B cell (primary cell): ENCODE results near the gene ASMTL. TPM values are rescaled to one million over a fixed set of nuclear protein-coding genes. Genes with fewer than 3 reads are reported as not detected.

Experiments used
- ATAC-seq: fragments of 200-7000 bp; cut with Tn5 transposase; one replicate; pipeline ENCODE4 v1.10.0; 2021; ENCODE audit warnings: low read depth, mild to moderate bottlenecking, moderate number of reproducible peaks, moderate library complexity
- CTCF ChIA-PET: fragments of 350-600 bp; sonication (Branson Sonifier 250); formaldehyde crosslinking; loops from one replicate; lab custom pipeline; 2021; ENCODE audit warnings: antibody characterized with exemption, inconsistent platforms; lab: Charles Lee
- POLR2A ChIA-PET: fragments of 350-600 bp; sonication (Branson Sonifier 250); formaldehyde crosslinking; loops from one replicate; lab custom pipeline; 2021; ENCODE audit warnings: antibody characterized with exemption; lab: Charles Lee
- DNase-seq: peaks from one replicate; pipeline ENCODE4 v3.0.0; 2013
- H2AFZ ChIP-seq: 2 replicates; pipeline ENCODE4 v1.6.1; 2012; ENCODE audit warnings: mild to moderate bottlenecking, low read depth, low read length; ENCODE audit not compliant: insufficient read depth, poor library complexity, severe bottlenecking
- H3K27ac ChIP-seq, 2 donors: 1 replicate in 1 of 2; 2 replicates in 1 of 2; pipeline ENCODE4 v1.5.1; 2012 to 2013; ENCODE audit warnings: low read length in 2 of 2, mild to moderate bottlenecking in 2 of 2, moderate library complexity in 1 of 2
- H3K27me3 ChIP-seq, 4 experiments: fragments of 200-600 bp in 1 of 4; sonication (generic) in 1 of 4; replicated peaks in 1 of 4; 1 replicate in 2 of 4; 2 replicates in 2 of 4; pipeline versions ENCODE4 v1.6.1 to v1.7.0; 2013 to 2016; ENCODE audit warnings: low read length in 3 of 4, mild to moderate bottlenecking in 2 of 4, mixed read lengths in 1 of 4, moderate library complexity in 1 of 4; ENCODE audit not compliant: insufficient read depth in 4 of 4, control insufficient read depth in 3 of 4; ENCODE audit errors: control extremely low read depth in 1 of 4
- H3K36me3 ChIP-seq, 2 experiments: replicated peaks in 1 of 2; 1 replicate in 1 of 2; 2 replicates in 1 of 2; pipeline versions ENCODE4 v1.6.1 to v1.7.1; 2013; ENCODE audit warnings: low read length in 1 of 2; ENCODE audit not compliant: insufficient read depth in 2 of 2, control insufficient read depth in 1 of 2; ENCODE audit errors: control extremely low read depth in 1 of 2, extremely low read depth in 1 of 2
- H3K4me1 ChIP-seq, 2 donors: fragments of 200-600 bp in 1 of 2; sonication (generic) in 1 of 2; 1 replicate in 1 of 2; 2 replicates in 1 of 2; pipeline versions ENCODE4 v1.5.1 to v1.6.1; 2013 to 2017; ENCODE audit warnings: low read length in 2 of 2; ENCODE audit not compliant: control insufficient read depth in 2 of 2, insufficient read depth in 2 of 2
- H3K4me2 ChIP-seq: replicated peaks from 2 replicates; pipeline ENCODE3; 2012; ENCODE audit warnings: mild to moderate bottlenecking, low read depth, low read length; ENCODE audit not compliant: poor library complexity, severe bottlenecking
- H3K4me3 ChIP-seq, 5 experiments: fragments of 200-600 bp in 1 of 5; sonication (generic) in 1 of 5; 1 replicate in 3 of 5; 2 replicates in 2 of 5; pipeline versions ENCODE4 v1.5.1 to v1.7.0; 2011 to 2016; ENCODE audit warnings: low read length in 4 of 5, mild to moderate bottlenecking in 4 of 5, low read depth in 2 of 5, control low read depth in 1 of 5, moderate library complexity in 1 of 5; ENCODE audit not compliant: insufficient read depth in 1 of 5; ENCODE audit errors: control extremely low read depth in 1 of 5, extremely low read depth in 1 of 5
- H3K79me2 ChIP-seq: fragments of 200-600 bp; sonication (generic); one replicate; pipeline ENCODE4 v1.6.0; 2016; ENCODE audit warnings: low read length; ENCODE audit not compliant: control insufficient read depth, insufficient read depth
- H3K9ac ChIP-seq: fragments of 200-600 bp; sonication (generic); 2 replicates; pipeline ENCODE4 v1.6.1; 2017; ENCODE audit warnings: mild to moderate bottlenecking, low read length, moderate library complexity
- H3K9me3 ChIP-seq, 3 donors: one replicate each; pipeline versions ENCODE4 v1.6.1 to v1.7.1; 2013; ENCODE audit warnings: low read length in 2 of 3; ENCODE audit not compliant: control insufficient read depth in 2 of 3, insufficient read depth in 1 of 3; ENCODE audit errors: control extremely low read depth in 1 of 3
- H4K20me1 ChIP-seq: 2 replicates; pipeline ENCODE4 v1.6.0; 2012; ENCODE audit warnings: mild to moderate bottlenecking, low read length; ENCODE audit not compliant: insufficient read depth, control insufficient read depth, poor library complexity, severe bottlenecking
- H3K27ac Mint-ChIP-seq: one replicate; pipeline ENCODE4 v1.8.0; 2021; ENCODE audit warnings: mixed read lengths
- H3K27me3 Mint-ChIP-seq: one replicate; pipeline ENCODE4 v1.8.0; 2021; ENCODE audit warnings: mixed read lengths
- H3K4me1 Mint-ChIP-seq: one replicate; pipeline ENCODE4 v1.8.0; 2021; ENCODE audit warnings: mixed read lengths
- H3K4me3 Mint-ChIP-seq: one replicate; pipeline ENCODE4 v1.8.0; 2021; ENCODE audit warnings: mixed read lengths
- H3K9me3 Mint-ChIP-seq: one replicate; pipeline ENCODE4 v1.8.0; 2022; ENCODE audit warnings: mixed read lengths; ENCODE audit not compliant: insufficient read depth
- EZH2 ChIP-seq: IDR thresholded peaks from 2 replicates; pipeline ENCODE4 v1.6.1; 2012; ENCODE audit warnings: borderline replicate concordance, low read depth, mild to moderate bottlenecking, moderate library complexity, low read length; ENCODE audit not compliant: insufficient read depth, poor library complexity, severe bottlenecking
- WGBS: methylation state at CpG from one replicate; pipeline ENCODE4 v1.1.5; 2013; ENCODE audit warnings: missing lambda C conversion rate; ENCODE audit not compliant: insufficient coverage; 5-methylcytosine and 5-hydroxymethylcytosine counted together
- intact Hi-C: fragments of 100-400 bp; cut with micrococcal nuclease; formaldehyde crosslinking; loops from one replicate; pipeline ENCODE4 v1.10.0; 2022
- polyA plus RNA-seq: library from polyadenylated mRNA; depleted of rRNA; stranded (reverse); fragments of >200 nt; gene quantifications from 2 replicates; pipeline ENCODE4 v1.2.3, GENCODE V29; 2012
- total RNA-seq, 2 donors: library from RNA; stranded (reverse); fragments of 120-200 nt in 1 of 2; gene quantifications; 1 replicate in 1 of 2; 2 replicates in 1 of 2; pipeline versions ENCODE4 v1.2.3 to v1.2.4, GENCODE V29; 2013 to 2022
- TF ChIP-seq, protein P1 (sequence below): fragments of 200-600 bp; IDR thresholded peaks from one replicate; pipeline ENCODE4 v1.8.0; 2022; ENCODE audit warnings: antibody characterized with exemption, mild to moderate bottlenecking

Gene ASMTL
- total and polyA plus RNA-seq, 2 donors (not counting 1 experiment from before 2014, with no cell fraction given) = 33.3 to 52.9 TPM

DNA sequence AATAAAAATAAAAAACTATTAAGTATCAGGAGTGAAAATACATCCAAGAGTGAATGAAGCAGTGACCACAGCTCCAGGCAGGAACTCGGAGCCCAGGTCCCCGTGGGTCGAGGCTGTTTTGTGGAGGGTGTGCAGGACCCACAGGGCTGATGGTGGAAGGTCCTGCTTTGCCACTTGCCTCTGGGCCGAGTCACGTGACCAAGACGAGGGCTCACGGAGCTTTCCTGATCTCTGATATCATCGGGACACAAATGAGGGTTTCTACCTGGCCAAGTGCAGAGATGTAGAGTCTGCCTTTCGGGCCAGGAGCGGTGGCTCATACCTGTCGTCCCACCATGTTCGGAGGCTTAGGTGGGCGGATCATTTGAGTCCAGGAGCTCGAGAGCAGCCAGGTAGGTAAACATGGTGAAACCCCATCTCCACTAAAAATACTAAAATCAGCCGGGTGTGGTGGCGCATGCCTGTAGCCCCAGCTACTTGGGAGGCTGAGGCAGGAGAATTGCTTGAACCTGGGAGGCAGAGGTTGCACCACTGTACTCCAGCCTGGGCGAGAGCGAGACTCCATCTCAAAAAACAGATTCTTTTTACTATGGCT lies 68.0 kb downstream of the ASMTL start:
- Histone ChIP-seq H3K4me3 (no peak overlapping the region), H3K27me3 (no peaks in the 10 kb centered on the region), H3K4me2 (no peak overlapping the region), H3K9me3 (peaks cover 0 to 20% (median 0%) of the 10 kb centered on the region in 3 donors), H3K9ac (no peak overlapping the region), H4K20me1 (peaks cover 51% of the 10 kb centered on the region), H3K36me3 (peaks cover 2 to 62% of the 10 kb centered on the region in 2 experiments), H3K4me1 (peaks cover 0 to under 1% of the 10 kb centered on the region in 2 donors), H2AFZ (no peak overlapping the region), H3K79me2 (peaks cover 29% of the 10 kb centered on the region), H3K27ac (no peak overlapping the region)
- TF ChIP-seq, protein P1, sequence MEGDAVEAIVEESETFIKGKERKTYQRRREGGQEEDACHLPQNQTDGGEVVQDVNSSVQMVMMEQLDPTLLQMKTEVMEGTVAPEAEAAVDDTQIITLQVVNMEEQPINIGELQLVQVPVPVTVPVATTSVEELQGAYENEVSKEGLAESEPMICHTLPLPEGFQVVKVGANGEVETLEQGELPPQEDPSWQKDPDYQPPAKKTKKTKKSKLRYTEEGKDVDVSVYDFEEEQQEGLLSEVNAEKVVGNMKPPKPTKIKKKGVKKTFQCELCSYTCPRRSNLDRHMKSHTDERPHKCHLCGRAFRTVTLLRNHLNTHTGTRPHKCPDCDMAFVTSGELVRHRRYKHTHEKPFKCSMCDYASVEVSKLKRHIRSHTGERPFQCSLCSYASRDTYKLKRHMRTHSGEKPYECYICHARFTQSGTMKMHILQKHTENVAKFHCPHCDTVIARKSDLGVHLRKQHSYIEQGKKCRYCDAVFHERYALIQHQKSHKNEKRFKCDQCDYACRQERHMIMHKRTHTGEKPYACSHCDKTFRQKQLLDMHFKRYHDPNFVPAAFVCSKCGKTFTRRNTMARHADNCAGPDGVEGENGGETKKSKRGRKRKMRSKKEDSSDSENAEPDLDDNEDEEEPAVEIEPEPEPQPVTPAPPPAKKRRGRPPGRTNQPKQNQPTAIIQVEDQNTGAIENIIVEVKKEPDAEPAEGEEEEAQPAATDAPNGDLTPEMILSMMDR = no peak
- no peak for TF ChIP-seq EZH2
- Mint-ChIP-seq H3K9me3 (no peaks in the 10 kb centered on the region), H3K27me3 (no peaks in the 10 kb centered on the region), H3K27ac (no peak overlapping the region), H3K4me3 (no peak overlapping the region), H3K4me1 (peaks cover 21% of the 10 kb centered on the region)
- peak; percentile 22 for ATAC-seq
- no peak for DNase-seq
- WGBS = 96% methylated on average over 15 of the region's 18 CpGs
- ChIA-PET POLR2A (no interaction called here), CTCF (no interaction called here)
- intact Hi-C loops = no loop called here

DNA sequence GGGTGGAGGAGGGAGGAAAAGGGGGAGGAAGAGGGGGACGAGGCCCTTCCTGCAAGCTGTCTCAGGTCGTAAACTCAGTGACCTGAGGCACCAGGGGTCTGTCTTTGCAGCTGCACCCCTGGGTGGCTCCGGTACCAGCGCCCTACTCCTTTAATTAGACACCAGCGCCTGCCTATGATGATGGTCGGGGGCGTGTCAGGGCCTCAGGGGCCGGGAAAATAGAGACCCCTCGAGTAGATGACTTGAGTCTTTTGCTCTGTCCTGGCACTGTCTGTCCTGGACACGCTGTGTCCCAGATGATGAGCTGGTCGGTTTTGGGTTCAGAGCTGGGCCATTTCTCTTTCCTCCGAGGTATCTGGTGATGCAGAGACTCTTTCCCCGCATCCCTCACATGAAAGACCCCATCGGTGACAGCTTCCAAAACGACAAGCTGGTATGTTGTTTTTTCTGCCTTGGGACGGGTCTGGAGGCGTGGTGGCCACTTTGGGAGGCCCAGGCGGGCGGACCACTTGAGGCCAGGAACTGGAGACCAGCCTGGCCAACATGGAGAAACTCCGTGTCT lies 72.0 kb downstream of the ASMTL start:
- ATAC-seq (no peak), DNase-seq (no peak)
- no peak overlapping the region for H3K27ac Mint-ChIP-seq
- H3K36me3 ChIP-seq = peaks cover 2 to 22% of the 10 kb centered on the region in 2 experiments
- intact Hi-C loops = no loop called here
- CTCF ChIA-PET = no interaction called here
- no peak overlapping the region for H2AFZ ChIP-seq
- POLR2A ChIA-PET = no interaction called here
- no peak overlapping the region for H3K4me3 Mint-ChIP-seq
- whole genome bisulfite sequencing = 75% methylated on average over 20 of the region's 20 CpGs
- H3K27ac ChIP-seq = no peak overlapping the region
- no peaks in the 10 kb centered on the region for H3K9me3 Mint-ChIP-seq
- no peaks in the 10 kb centered on the region for H3K79me2 ChIP-seq
- H4K20me1 ChIP-seq = peaks cover 13% of the 10 kb centered on the region
- H3K9ac ChIP-seq = no peak overlapping the region
- no peak for TF ChIP-seq EZH2
- TF ChIP-seq, protein P1 = no peak
- H3K4me3 ChIP-seq = no peak overlapping the region
- H3K4me1 ChIP-seq = no peaks in the 10 kb centered on the region
- peaks cover 4% of the 10 kb centered on the region for H3K4me1 Mint-ChIP-seq
- peaks cover 0 to 10% (median 0%) of the 10 kb centered on the region in 3 donors for H3K9me3 ChIP-seq
- no peaks in the 10 kb centered on the region for H3K27me3 Mint-ChIP-seq
- no peaks in the 10 kb centered on the region for H3K27me3 ChIP-seq
- no peak overlapping the region for H3K4me2 ChIP-seq
